SK-N-SH treated with all-trans-retinoic acid at 6 μM for 48 hours (cell line): ENCODE measurements around the gene IFT43.

Source experiments
- ARNTL ChIP-seq: fragments of 450-650 bp; formaldehyde crosslinking; IDR thresholded peaks from 2 replicates; pipeline ENCODE4 v1.5.0; 2020; ENCODE audit warnings: low read depth, mild to moderate bottlenecking, moderate library complexity, borderline replicate concordance
- OSR1 ChIP-seq: fragments of 250-450 bp; sonication (Bioruptor Pico); IDR thresholded peaks from 2 replicates; pipeline ENCODE4 v1.8.0; 2022; ENCODE audit warnings: moderate library complexity, mild to moderate bottlenecking, inconsistent platforms
- PATZ1 ChIP-seq: fragments of 250-450 bp; sonication (Bioruptor Pico); IDR thresholded peaks from 2 replicates; pipeline ENCODE4 v1.8.0; 2020; ENCODE audit warnings: mild to moderate bottlenecking, moderate library complexity, borderline replicate concordance
- PPARA ChIP-seq: fragments of 250-450 bp; sonication (Bioruptor Pico); IDR thresholded peaks from 2 replicates; pipeline ENCODE4 v1.5.0; 2020; ENCODE audit warnings: mild to moderate bottlenecking, borderline replicate concordance
- SNAI2 ChIP-seq: fragments of 250-450 bp; sonication (Bioruptor Pico); IDR thresholded peaks from 2 replicates; pipeline ENCODE4 v1.5.0; 2020; ENCODE audit warnings: mild to moderate bottlenecking, moderate library complexity
- TCF4 ChIP-seq: fragments of 250-450 bp; sonication (Bioruptor Pico); IDR thresholded peaks from 2 replicates; pipeline ENCODE4 v1.8.0; 2021; ENCODE audit warnings: mild to moderate bottlenecking, moderate library complexity, borderline replicate concordance
- ZFP3 ChIP-seq: fragments of 250-450 bp; sonication (Bioruptor Pico); IDR thresholded peaks from 2 replicates; pipeline ENCODE4 v1.5.0; 2020; ENCODE audit warnings: mild to moderate bottlenecking, moderate library complexity

GRCh38 chr14:76007379-76007778 is 21.8 kb downstream of the IFT43 start:
- TF ChIP-seq ARNTL (CRISPR knock-in tag) (no peak), PATZ1 (CRISPR knock-in tag) (no peak), TCF4 (no peak), PPARA (CRISPR knock-in tag) (no peak), SNAI2 (no peak), ZFP3 (CRISPR knock-in tag) (no peak), OSR1 (CRISPR knock-in tag) (no peak)
